ENCODE results near the gene NFATC1.

- TF ChIP-seq RAD21 (conservative IDR thresholded peaks at IDR 0.05) (no peak), CTCF (IDR thresholded peaks at IDR 0.05; ENCODE audit: poor library complexity, severe bottlenecking) (no peak), EZH2 (IDR thresholded peaks at IDR 0.05; ENCODE audit: borderline replicate concordance, insufficient read depth, low read length, poor library complexity, severe bottlenecking) (no peak), POLR2AphosphoS5 (IDR thresholded peaks at IDR 0.05) (no peak), EP300 (conservative IDR thresholded peaks at IDR 0.05; ENCODE audit: poor library complexity, severe bottlenecking) (no peak), SMC3 (conservative IDR thresholded peaks at IDR 0.05; ENCODE audit: poor library complexity) (no peak)
Measured at GRCh38 chr18:79388043-79388442, 7.7 kb upstream of the NFATC1 start.
